GM12878 (cell line): Measurements from ENCODE around the gene ZCCHC24. TPM values are rescaled to one million over a fixed set of nuclear protein-coding genes. Genes with fewer than 3 reads are reported as not detected.

Source experiments
- ATAC-seq: fragments of 200-7000 bp; cut with Tn5 transposase; 3 replicates; pipeline ENCODE4 v1.9.1; 2020; ENCODE audit warnings: mild to moderate bottlenecking, moderate library complexity
- BruUV-seq: library from RNA; stranded (reverse); fragments of 400-500 nt; replicated peaks from 2 replicates; lab custom pipeline; 2021; lab: Mats Ljungman, UMichigan
- CTCF ChIA-PET: fragments of 300-600 bp; sonication (Branson Sonifier 250); formaldehyde crosslinking; extraction: SDS; loops from one replicate; lab custom pipeline; 2021; ENCODE audit warnings: inconsistent platforms; lab: Yijun Ruan, JAX
- POLR2A ChIA-PET: fragments of 350-600 bp; formaldehyde crosslinking; extraction: SDS; loops from one replicate; lab custom pipeline; 2021; ENCODE audit warnings: inconsistent platforms; lab: Charles Lee
- RAD21 ChIA-PET: fragments of 300-600 bp; sonication (Branson Sonifier 250); formaldehyde crosslinking; loops from one replicate; lab custom pipeline; 2023; ENCODE audit warnings: antibody characterized with exemption; ENCODE audit not compliant: unreplicated experiment; lab: Charles Lee
- SMC1A ChIA-PET: fragments of 300-600 bp; sonication (Branson Sonifier 250); formaldehyde crosslinking; loops from one replicate; lab custom pipeline; 2023; ENCODE audit not compliant: unreplicated experiment, uncharacterized antibody; lab: Charles Lee
- DNase-seq: peaks from one replicate; pipeline ENCODE4 v3.0.0-alpha.2; 2011; ENCODE audit warnings: low read depth, low spot score
- FAIRE-seq: peaks from 3 replicates; lab custom pipeline; 2011; peaks lifted over from hg19 to GRCh38; lab: Jason Lieb, UNC
- H2AFZ ChIP-seq: 2 replicates; pipeline ENCODE4 v1.6.0; 2011; ENCODE audit warnings: low read depth, low read length, control low read depth; ENCODE audit not compliant: control insufficient read depth
- H3K27ac ChIP-seq: 2 replicates; pipeline ENCODE4 v1.5.1; 2011; ENCODE audit warnings: control low read depth; ENCODE audit not compliant: control insufficient read depth, insufficient read depth
- H3K27me3 ChIP-seq, 2 experiments: replicated peaks in 1 of 2; 2 replicates each; pipeline versions ENCODE4 v1.6.0 to v1.6.1; 2011; ENCODE audit warnings: low read length in 1 of 2; ENCODE audit not compliant: control insufficient read depth in 2 of 2, insufficient read depth in 2 of 2
- H3K36me3 ChIP-seq, 2 experiments: 2 replicates each; pipeline ENCODE4 v1.5.1; 2011; ENCODE audit warnings: low read length in 1 of 2; ENCODE audit not compliant: control insufficient read depth in 2 of 2, insufficient read depth in 2 of 2
- H3K4me1 ChIP-seq: 2 replicates; pipeline ENCODE4 v1.6.1; 2011; ENCODE audit warnings: mild to moderate bottlenecking, low read length, moderate library complexity, mixed read lengths; ENCODE audit not compliant: control insufficient read depth, insufficient read depth
- H3K4me2 ChIP-seq: 2 replicates; pipeline ENCODE4 v1.6.0; 2011; ENCODE audit warnings: control low read depth; ENCODE audit not compliant: control insufficient read depth, insufficient read depth
- H3K4me3 ChIP-seq: fragments of 200-600 bp; sonication (generic); 2 replicates; pipeline ENCODE4 v1.5.1; 2016
- H3K79me2 ChIP-seq: 2 replicates; pipeline ENCODE4 v1.6.0; 2011; ENCODE audit warnings: low read length; ENCODE audit not compliant: control insufficient read depth, insufficient read depth
- H3K9ac ChIP-seq: 2 replicates; pipeline ENCODE4 v1.8.0; 2011; ENCODE audit warnings: low read length, control low read depth, mixed read lengths; ENCODE audit not compliant: control insufficient read depth, insufficient read depth
- H3K9me3 ChIP-seq: replicated peaks from 3 replicates; pipeline ENCODE4 v1.5.1; 2011; ENCODE audit warnings: mild to moderate bottlenecking, low read length; ENCODE audit not compliant: control insufficient read depth, insufficient read depth
- H4K20me1 ChIP-seq: 2 replicates; pipeline ENCODE4 v1.6.0; 2011; ENCODE audit not compliant: control insufficient read depth, insufficient read depth
- ATF7 ChIP-seq: fragments of 450-650 bp; IDR thresholded peaks from 2 replicates; pipeline ENCODE4 v1.6.1; 2016; ENCODE audit warnings: low read depth, mild to moderate bottlenecking
- BACH1 ChIP-seq: fragments of 450-650 bp; IDR thresholded peaks from 2 replicates; pipeline ENCODE4 v1.6.1; 2017; ENCODE audit warnings: mild to moderate bottlenecking, borderline replicate concordance
- BCL3 ChIP-seq: IDR thresholded peaks from 2 replicates; pipeline ENCODE4 v1.6.1; 2011; ENCODE audit warnings: borderline replicate concordance, low read depth, mild to moderate bottlenecking, moderate library complexity, low read length; ENCODE audit not compliant: insufficient read depth, poor library complexity, severe bottlenecking
- CHD1 ChIP-seq: IDR thresholded peaks from 2 replicates; pipeline ENCODE4 v1.6.1; 2012; ENCODE audit warnings: low read depth, low read length, improper control_type of control experiment
- CTCF ChIP-seq, 3 experiments: IDR thresholded peaks in 2 of 3; conservative IDR thresholded peaks in 1 of 3; 2 replicates each; pipeline ENCODE4 v1.5.1; 2011; ENCODE audit warnings: low read depth in 3 of 3, low read length in 3 of 3, mild to moderate bottlenecking in 3 of 3, control low read depth in 2 of 3, moderate library complexity in 2 of 3, inconsistent platforms in 1 of 3, mixed read lengths in 1 of 3; ENCODE audit not compliant: control insufficient read depth in 2 of 3, insufficient read depth in 1 of 3; ENCODE audit errors: extremely low read depth in 1 of 3
- FOXM1 ChIP-seq: IDR thresholded peaks from 2 replicates; pipeline ENCODE4 v1.6.1; 2012; ENCODE audit warnings: low read depth, mild to moderate bottlenecking, inconsistent platforms, low read length, moderate library complexity
- HDAC2 ChIP-seq: fragments of 200-600 bp; sonication (generic); IDR thresholded peaks from 2 replicates; pipeline ENCODE4 v1.6.1; 2017
- HSF1 ChIP-seq: fragments of 150-350 bp; IDR thresholded peaks from 2 replicates; pipeline ENCODE4 v1.6.1; 2014; ENCODE audit warnings: mild to moderate bottlenecking, low read depth, low read length
- PAX8 ChIP-seq: fragments of 450-650 bp; IDR thresholded peaks from 2 replicates; pipeline ENCODE4 v1.6.1; 2017; ENCODE audit warnings: mild to moderate bottlenecking, moderate library complexity
- RBBP5 ChIP-seq: fragments of 200-600 bp; sonication (generic); conservative IDR thresholded peaks from 2 replicates; pipeline ENCODE4 v1.6.1; 2016
- SIX5 ChIP-seq: IDR thresholded peaks from 2 replicates; pipeline ENCODE4 v1.6.1; 2011; ENCODE audit warnings: mild to moderate bottlenecking, low read depth, low read length, moderate library complexity; ENCODE audit not compliant: severe bottlenecking
- SKIL ChIP-seq: fragments of 450-650 bp; IDR thresholded peaks from 2 replicates; pipeline ENCODE4 v1.6.1; 2017; ENCODE audit warnings: mild to moderate bottlenecking, low read depth, inconsistent platforms; ENCODE audit not compliant: poor library complexity, severe bottlenecking
- SRF ChIP-seq, 2 experiments: IDR thresholded peaks; 2 replicates each; pipeline ENCODE4 v1.6.1; 2011; ENCODE audit warnings: low read depth in 2 of 2, low read length in 2 of 2, mild to moderate bottlenecking in 1 of 2, moderate library complexity in 1 of 2
- TAF1 ChIP-seq: IDR thresholded peaks from 2 replicates; pipeline ENCODE4 v1.6.1; 2011; ENCODE audit warnings: mild to moderate bottlenecking, low read depth, low read length, borderline replicate concordance
- ZNF274 ChIP-seq: IDR thresholded peaks from one replicate; pipeline ENCODE4 v1.8.0; 2011; ENCODE audit not compliant: insufficient read length, insufficient read depth
- WGBS: methylation state at CpG from one replicate; pipeline ENCODE4 v1.1.6; 2016; ENCODE audit warnings: low lambda C conversion rate; ENCODE audit not compliant: insufficient replicate concordance, insufficient coverage; ENCODE audit errors: missing lambda C conversion rate; 5-methylcytosine and 5-hydroxymethylcytosine counted together
- in situ Hi-C: fragments of 300-500 bp; cut with MboI; formaldehyde crosslinking; loops from 9 replicates; pipeline ENCODE4 v1.14.3; 2018; ENCODE audit warnings: mixed read lengths
- intact Hi-C: fragments of 100-400 bp; cut with micrococcal nuclease; formaldehyde crosslinking; loops from one replicate; pipeline ENCODE4 v1.14.2; 2022; ENCODE audit not compliant: unreplicated experiment
- polyA plus RNA-seq, 11 experiments: library from polyadenylated mRNA; depleted of rRNA in 4 of 11; unstranded in 6 of 11; stranded (reverse) in 5 of 11; fragments of >200 nt; fragmentation: Nextera tagmentation in 4 of 11; fragmentation: Illumina TruSeq in 1 of 11; extraction: Ambion mirVana in 4 of 11; extraction: Trizol in 1 of 11; gene quantifications; 1 replicate in 1 of 11; 2 replicates in 10 of 11; pipeline versions ENCODE4 v1.2.1 to v1.2.3, GENCODE V29; 2011 to 2016; ENCODE audit warnings: inconsistent platforms in 2 of 11, missing spikeins in 2 of 11, low read depth in 1 of 11
- total RNA-seq, 4 experiments: library from RNA; depleted of rRNA in 3 of 4; stranded (reverse); fragments of >200 nt in 3 of 4; fragmentation: Illumina TruSeq in 1 of 4; extraction: Trizol in 1 of 4; gene quantifications; 2 replicates each; pipeline versions ENCODE4 v1.2.1 to v1.2.3, GENCODE V29; 2013 to 2021

The ZCCHC24 gene
- total and polyA plus RNA-seq, 10 of the 15 experiments (the other 5 are each of a cell fraction or from before 2014, with no cell fraction given): 0.02 to 0.62 (median 0.04) TPM; not detected in 4

GRCh38 chr10:79472951-79473350, 27.5 kb upstream of the ZCCHC24 start:
- FAIRE-seq: no peak
- BruUV-seq: no TSS peak
- H3K27ac ChIP-seq: no peak overlapping the region
- DNase-seq: no peak
- H3K9me3 ChIP-seq: no peaks in the 10 kb centered on the region
- H4K20me1 ChIP-seq: no peaks in the 10 kb centered on the region
- H3K4me1 ChIP-seq: no peaks in the 10 kb centered on the region
- TF ChIP-seq CTCF (IDR thresholded peaks at IDR 0.05 in 2 of 3, conservative IDR thresholded peaks at IDR 0.05 in 1 of 3; ENCODE audit: control insufficient read depth in 2 of 3, extremely low read depth in 1 of 3, insufficient read depth in 1 of 3, low read depth in 3 of 3, low read length in 3 of 3): no peak
- no peak for TF ChIP-seq CHD1
- no peak for TF ChIP-seq RBBP5
- no peak for TF ChIP-seq SKIL
- no peak for TF ChIP-seq BACH1
- no peak for TF ChIP-seq BCL3
- TF ChIP-seq TAF1: no peak
- TF ChIP-seq ZNF274: no peak
- no peak for TF ChIP-seq SRF (IDR thresholded peaks at IDR 0.05; ENCODE audit: low read depth in 2 of 2, low read length in 2 of 2)
- no peak for TF ChIP-seq FOXM1
- TF ChIP-seq SIX5: no peak
- no peak for TF ChIP-seq PAX8
- no peak for TF ChIP-seq HDAC2
- TF ChIP-seq HSF1: no peak
- TF ChIP-seq ATF7: no peak
- H3K9ac ChIP-seq: no peak overlapping the region
- H3K79me2 ChIP-seq: no peaks in the 10 kb centered on the region
- H3K36me3 ChIP-seq: no peaks in the 10 kb centered on the region
- WGBS: 7% methylated on average over 5 of the region's 5 CpGs
- ChIA-PET SMC1A (interaction anchor here (0.7 kb wide), 1 partner anchor 15 kb away, joined by 3 read pairs; no protein-coding TSS in a partner anchor), POLR2A (no interaction called here), RAD21 (no interaction called here), CTCF (interaction anchor here (1.2 to 3.6 kb wide), 2 partner anchors 9 to 99 kb away, joined by 3 to 14 read pairs; no protein-coding TSS in a partner anchor)
- in situ Hi-C loops: no loop called here
- no peak overlapping the region for H3K4me3 ChIP-seq
- no peaks in the 10 kb centered on the region for H3K27me3 ChIP-seq
- ATAC-seq: no peak
- intact Hi-C loops: no loop called here
- no peak overlapping the region for H2AFZ ChIP-seq
- H3K4me2 ChIP-seq: no peak overlapping the region
